Ectodermal cell (in vitro differentiated cells): ENCODE results near the gene SH3PXD2A.

Source experiments
- H3K27ac ChIP-seq: 2 replicates; pipeline ENCODE4 v1.7.0; 2013; ENCODE audit warnings: mild to moderate bottlenecking, low read depth, low read length; ENCODE audit not compliant: insufficient read depth, poor library complexity, severe bottlenecking
- H3K27me3 ChIP-seq: 2 replicates; pipeline ENCODE4 v1.7.0; 2013; ENCODE audit warnings: mild to moderate bottlenecking, low read length; ENCODE audit not compliant: insufficient read depth, control insufficient read depth, poor library complexity, severe bottlenecking
- H3K36me3 ChIP-seq: one replicate; pipeline ENCODE4 v1.7.0; 2013; ENCODE audit warnings: low read length; ENCODE audit not compliant: control insufficient read depth, insufficient read depth
- H3K4me1 ChIP-seq: one replicate; pipeline ENCODE4 v1.7.0; 2013; ENCODE audit warnings: low read length; ENCODE audit not compliant: control insufficient read depth, insufficient read depth
- H3K4me3 ChIP-seq: 2 replicates; pipeline ENCODE4 v1.7.0; 2013; ENCODE audit warnings: low read depth, low read length, control low read depth; ENCODE audit not compliant: insufficient read depth
- H3K9me3 ChIP-seq: 2 replicates; pipeline ENCODE4 v1.7.0; 2013; ENCODE audit warnings: mild to moderate bottlenecking, low read length, moderate library complexity; ENCODE audit not compliant: control insufficient read depth
- WGBS, 2 experiments: methylation state at CpG; one replicate each; pipeline ENCODE4 v1.1.7; 2013; ENCODE audit warnings: missing lambda C conversion rate in 2 of 2; 5-methylcytosine and 5-hydroxymethylcytosine counted together

Gene SH3PXD2A

DNA sequence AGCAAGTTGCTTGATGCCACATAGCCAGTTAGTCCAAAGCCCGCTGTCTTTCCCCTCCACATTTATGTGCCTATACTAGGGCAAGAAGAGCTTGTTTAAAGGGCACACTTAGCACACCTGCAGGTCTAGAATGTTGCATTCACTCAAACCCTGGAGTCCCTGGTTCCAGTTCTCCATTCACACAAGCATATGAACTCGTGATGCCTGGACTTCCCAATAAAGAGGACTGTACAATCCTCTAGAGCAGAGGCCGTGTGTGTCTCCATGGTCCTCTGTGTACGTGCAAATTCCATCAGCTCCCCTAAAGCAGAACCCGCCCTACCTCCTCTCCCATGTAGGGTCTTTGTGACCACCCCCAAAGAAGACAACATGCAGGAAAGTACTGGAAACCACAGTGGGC, 3.0 kb upstream of the SH3PXD2A start:
- no peak overlapping the region for H3K27ac ChIP-seq
- H3K36me3 ChIP-seq = no peaks in the 10 kb centered on the region
- H3K27me3 ChIP-seq = peaks cover 38% of the 10 kb centered on the region
- 91 to 95% methylated on average over 5 of the region's 5 CpGs for WGBS, 2 experiments
- H3K4me1 ChIP-seq = peaks cover 5% of the 10 kb centered on the region
- no peaks in the 10 kb centered on the region for H3K9me3 ChIP-seq
- no peak overlapping the region for H3K4me3 ChIP-seq

DNA sequence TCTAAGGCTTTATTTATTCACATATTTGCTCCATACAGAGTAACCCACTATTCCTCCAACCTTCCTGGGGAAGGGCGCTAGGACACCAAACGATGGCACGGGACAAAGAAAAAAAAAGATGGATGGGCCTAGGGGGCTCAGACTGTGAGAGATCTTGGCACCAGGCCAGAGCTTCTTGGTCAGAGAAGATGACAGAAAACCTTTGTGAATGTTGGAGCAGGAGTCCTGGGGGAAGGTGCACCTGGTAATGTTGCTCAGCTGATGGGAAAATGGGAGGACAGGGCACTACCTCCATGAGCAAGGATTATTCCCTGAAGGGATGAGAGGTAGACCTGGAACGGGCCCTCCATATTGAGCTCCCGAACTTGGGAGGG, 1.4 kb upstream of the SH3PXD2A start:
- H3K36me3 ChIP-seq = no peaks in the 10 kb centered on the region
- no peak overlapping the region for H3K27ac ChIP-seq
- peaks cover 5% of the 10 kb centered on the region for H3K4me1 ChIP-seq
- H3K27me3 ChIP-seq = peaks cover 54% of the 10 kb centered on the region
- H3K9me3 ChIP-seq = no peaks in the 10 kb centered on the region
- WGBS, 2 experiments = 85 to 86% methylated on average over 5 of the region's 5 CpGs
- H3K4me3 ChIP-seq = no peak overlapping the region

DNA sequence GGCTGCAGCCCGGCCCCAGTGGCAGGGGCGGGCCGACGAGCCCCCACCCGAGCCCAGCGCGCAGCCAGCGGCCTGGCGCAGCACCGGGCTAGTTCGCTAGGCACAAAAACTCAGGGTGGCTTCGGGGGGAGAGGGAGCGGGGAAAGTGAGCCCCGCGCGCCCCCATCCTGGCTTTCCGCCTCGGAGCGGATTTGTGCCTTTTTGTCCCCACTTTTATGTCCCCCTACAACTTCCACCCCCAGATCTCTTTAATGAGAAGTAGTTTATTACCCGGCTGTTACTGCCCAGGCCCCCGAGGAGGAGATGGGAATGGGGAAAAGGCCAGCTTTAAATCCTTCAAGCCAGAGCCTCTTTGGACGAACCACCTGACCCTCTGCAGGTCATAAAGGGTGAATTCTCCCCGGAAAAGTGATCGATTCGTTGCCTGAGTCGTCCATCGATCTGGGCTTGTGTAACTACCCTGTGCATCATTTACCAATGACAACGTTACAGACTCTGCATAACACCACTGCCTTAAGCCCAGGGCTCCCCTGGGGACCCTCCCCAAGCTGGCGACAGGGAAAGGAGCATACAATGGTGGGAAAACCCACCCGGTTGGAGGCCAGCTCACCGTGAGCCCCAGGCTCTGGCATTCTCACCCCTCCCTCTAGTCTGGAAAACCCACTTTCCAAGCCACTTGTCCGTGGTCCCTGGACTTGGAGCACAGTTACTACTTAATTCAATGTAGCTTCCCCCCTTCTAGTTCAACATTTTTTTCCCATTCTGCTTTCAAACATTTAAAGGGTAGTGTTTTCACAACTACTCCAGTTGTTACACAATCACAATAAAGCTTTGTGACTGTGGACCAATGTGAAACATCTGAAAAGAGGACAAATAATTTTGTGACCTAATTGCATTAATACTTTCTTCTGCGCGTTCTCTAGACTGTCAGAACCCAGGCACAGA, 748 bp upstream of the SH3PXD2A start:
- H3K9me3 ChIP-seq = no peaks in the 10 kb centered on the region
- no peaks in the 10 kb centered on the region for H3K36me3 ChIP-seq
- H3K27me3 ChIP-seq = peaks cover 60% of the 10 kb centered on the region
- peaks cover 5% of the 10 kb centered on the region for H3K4me1 ChIP-seq
- H3K4me3 ChIP-seq = peak overlapping the region; percentile 46
- no peak overlapping the region for H3K27ac ChIP-seq
- WGBS, 2 experiments = 7 to 8% methylated on average over 32 to 34 of the region's 34 CpGs

DNA sequence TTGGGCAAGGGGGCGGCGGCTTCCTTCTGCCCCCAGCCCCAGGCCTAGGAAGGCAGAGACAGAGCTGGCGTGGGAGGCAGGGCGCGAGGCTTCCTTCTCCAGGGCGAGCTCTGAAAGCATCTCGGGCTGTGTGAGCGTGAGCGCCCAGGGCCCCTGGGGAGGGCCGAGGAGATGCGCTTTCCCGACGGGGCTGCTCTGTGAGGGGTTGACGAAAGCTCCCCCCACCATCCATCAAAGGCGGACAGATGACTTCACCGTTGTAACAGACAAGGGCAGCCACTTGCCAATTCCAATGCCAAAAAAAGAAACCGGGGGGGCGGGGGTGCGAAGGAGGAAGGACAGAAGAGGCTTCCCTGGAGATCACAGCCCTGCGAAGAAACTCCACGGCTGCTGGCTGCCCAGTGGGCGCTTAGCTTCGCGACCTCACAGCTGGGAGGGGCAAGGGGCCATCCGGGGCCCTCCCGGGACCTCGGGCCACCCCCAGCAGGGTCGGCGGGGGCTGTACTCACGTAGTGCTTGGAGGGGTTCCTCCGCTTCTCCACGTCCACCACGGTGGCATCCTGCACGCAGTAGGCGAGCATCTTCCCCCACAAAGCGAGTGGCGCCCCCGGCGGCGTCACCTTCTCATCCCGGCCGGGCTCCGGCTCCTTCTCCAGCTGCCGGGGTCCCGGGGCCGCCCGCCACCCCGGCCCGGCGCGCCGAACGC, 537 bp downstream of the SH3PXD2A start:
- Histone ChIP-seq H3K36me3 (no peaks in the 10 kb centered on the region), H3K4me3 (peak overlapping the region; percentile 46), H3K4me1 (peaks cover 5% of the 10 kb centered on the region), H3K27me3 (peaks cover 60% of the 10 kb centered on the region), H3K27ac (no peak overlapping the region), H3K9me3 (no peaks in the 10 kb centered on the region)
- WGBS, 2 experiments = 0 to 1% methylated on average over 53 of the region's 53 CpGs

DNA sequence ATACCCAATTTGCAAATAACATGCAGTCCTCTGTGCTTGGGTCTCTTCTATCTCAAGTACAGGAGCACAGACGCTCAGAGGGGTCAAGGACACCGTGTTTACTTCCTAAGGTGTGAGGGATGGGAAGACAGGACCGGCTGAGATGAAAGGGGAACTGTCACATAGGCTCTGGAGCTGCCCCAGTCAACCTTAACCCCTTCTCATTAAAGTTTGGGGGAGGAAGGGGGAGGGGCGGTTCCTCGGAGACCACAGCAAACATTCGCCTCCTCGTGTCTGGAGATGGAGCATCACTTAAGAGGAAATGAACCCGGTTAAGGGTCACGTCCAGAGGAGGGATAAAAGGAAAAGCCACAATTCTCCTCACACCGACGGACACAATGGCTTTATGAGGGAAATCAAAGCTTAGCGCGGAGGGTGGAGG, 1.1 kb downstream of the SH3PXD2A start:
- no peak overlapping the region for H3K27ac ChIP-seq
- H3K4me3 ChIP-seq = peak overlapping the region; percentile 46
- WGBS, 2 experiments = 2% methylated on average over 13 of the region's 13 CpGs
- H3K27me3 ChIP-seq = peaks cover 60% of the 10 kb centered on the region
- H3K4me1 ChIP-seq = peaks cover 5% of the 10 kb centered on the region
- no peaks in the 10 kb centered on the region for H3K36me3 ChIP-seq
- no peaks in the 10 kb centered on the region for H3K9me3 ChIP-seq

DNA sequence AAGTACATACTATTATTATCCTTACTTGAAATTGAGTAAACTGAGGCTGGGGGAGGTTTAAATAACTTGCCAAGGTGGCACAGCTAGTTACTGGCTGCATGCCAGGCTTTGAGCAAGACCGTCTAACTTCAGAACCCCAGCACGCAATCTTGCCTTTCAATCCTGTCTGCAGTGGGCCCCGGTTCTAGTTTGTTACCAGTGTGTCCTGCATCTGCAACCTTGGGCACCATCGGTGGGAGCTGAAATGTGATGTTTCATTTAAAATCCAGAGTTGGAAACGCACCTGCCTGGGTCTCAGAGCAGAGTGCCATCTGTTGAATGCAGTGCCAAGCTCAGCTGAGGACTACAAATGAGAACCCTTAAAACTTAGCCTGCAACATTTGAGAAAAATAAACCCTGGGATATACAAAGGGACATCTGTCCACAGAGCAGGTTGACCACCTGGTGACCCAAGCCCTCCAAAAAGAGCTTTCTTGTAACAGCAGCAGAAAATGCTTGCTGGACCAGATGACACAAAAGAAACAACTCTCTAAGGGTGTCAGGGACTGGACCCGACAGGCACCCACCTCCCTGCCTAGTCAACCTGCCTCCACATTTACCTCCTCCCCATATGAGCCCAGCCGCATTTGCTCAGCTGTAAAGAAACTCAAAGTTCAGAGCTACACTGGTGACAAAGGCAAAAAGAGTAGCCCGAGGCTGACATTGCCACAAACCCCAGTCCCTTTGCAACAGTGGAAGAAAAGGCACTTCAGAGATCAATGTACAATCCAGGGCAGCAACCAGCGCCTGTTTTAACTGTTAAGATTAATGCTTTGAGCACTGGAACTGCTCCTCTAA, 1.7 kb downstream of the SH3PXD2A start:
- H3K36me3 ChIP-seq = no peaks in the 10 kb centered on the region
- H3K4me3 ChIP-seq = no peak overlapping the region
- peaks cover 5% of the 10 kb centered on the region for H3K4me1 ChIP-seq
- peaks cover 60% of the 10 kb centered on the region for H3K27me3 ChIP-seq
- H3K27ac ChIP-seq = no peak overlapping the region
- H3K9me3 ChIP-seq = no peaks in the 10 kb centered on the region
- WGBS, 2 experiments = 73 to 75% methylated on average over 9 of the region's 9 CpGs

DNA sequence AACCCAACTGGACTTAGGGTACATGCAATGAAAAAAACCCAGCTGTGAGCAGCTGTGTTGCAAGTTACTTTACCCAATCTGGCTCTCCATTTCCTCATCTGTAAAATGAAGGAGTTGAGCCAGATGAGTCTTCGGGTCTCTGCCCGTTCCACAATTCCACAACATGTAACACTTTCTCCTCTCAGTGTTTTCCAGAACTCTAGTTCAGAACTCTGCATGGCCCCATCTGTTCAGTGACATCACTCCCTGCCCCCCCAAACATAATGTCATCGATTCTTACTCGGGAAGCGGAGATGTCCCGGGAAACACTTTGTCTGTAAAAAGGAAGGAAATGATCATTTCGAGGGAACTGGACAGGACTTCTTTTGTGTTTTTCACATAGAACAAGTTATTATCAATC, 2.5 kb downstream of the SH3PXD2A start:
- 97 to 98% methylated on average over 7 of the region's 7 CpGs for WGBS, 2 experiments
- peaks cover 5% of the 10 kb centered on the region for H3K4me1 ChIP-seq
- H3K9me3 ChIP-seq = no peaks in the 10 kb centered on the region
- peaks cover 56% of the 10 kb centered on the region for H3K27me3 ChIP-seq
- no peaks in the 10 kb centered on the region for H3K36me3 ChIP-seq
- no peak overlapping the region for H3K27ac ChIP-seq
- H3K4me3 ChIP-seq = no peak overlapping the region

DNA sequence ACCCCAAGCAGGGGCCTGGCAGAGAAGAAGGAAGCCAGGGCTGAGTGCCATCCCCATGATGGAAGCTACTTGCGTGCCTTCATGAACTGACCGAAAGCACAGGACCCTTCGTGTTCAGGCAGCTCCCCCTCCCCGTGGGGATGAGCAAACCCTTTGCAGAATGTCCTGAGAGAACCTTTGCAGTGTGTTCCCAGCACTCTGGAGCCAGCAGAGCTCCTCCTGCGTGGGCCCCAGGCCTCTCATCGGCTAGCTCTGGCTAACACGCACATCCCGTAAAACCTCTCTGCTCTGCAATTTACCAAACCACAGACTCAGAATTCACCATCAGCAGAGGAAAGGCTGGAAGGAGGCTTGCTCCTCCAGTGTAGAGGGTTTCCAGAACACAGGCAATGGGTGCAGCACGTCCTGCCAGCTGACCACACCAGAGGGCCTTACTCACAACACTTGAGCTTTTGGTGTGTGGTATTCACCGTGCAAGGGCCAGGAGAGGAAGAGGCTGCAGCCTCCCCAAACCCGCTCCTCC, 3.1 kb downstream of the SH3PXD2A start:
- 83 to 85% methylated on average over 10 of the region's 11 CpGs for WGBS, 2 experiments
- no peaks in the 10 kb centered on the region for H3K9me3 ChIP-seq
- H3K36me3 ChIP-seq = no peaks in the 10 kb centered on the region
- H3K27ac ChIP-seq = no peak overlapping the region
- H3K27me3 ChIP-seq = peaks cover 56% of the 10 kb centered on the region
- no peak overlapping the region for H3K4me3 ChIP-seq
- peaks cover 5% of the 10 kb centered on the region for H3K4me1 ChIP-seq

DNA sequence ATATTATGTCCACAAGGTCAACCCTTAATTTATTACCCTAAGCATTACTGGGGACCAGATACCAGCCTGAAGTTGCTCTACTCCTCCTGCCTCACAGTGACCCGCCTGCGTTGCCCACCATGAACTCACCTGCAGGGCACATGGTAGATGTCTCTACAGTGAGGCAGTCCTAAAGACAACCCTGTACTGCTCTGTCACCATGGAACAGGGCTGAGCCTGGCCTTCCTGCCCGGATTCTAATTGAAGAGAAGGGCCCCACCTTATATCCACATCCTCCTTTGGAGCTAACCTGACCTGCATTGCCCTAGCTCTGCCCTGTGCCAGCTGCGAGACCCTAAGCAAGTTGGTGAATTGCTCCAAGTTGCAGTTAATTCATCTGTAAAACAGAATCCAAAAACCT, 4.1 kb downstream of the SH3PXD2A start:
- WGBS, 2 experiments = 88 to 91% methylated on average over 4 of the region's 4 CpGs
- Histone ChIP-seq H3K4me1 (peaks cover 5% of the 10 kb centered on the region), H3K36me3 (no peaks in the 10 kb centered on the region), H3K9me3 (no peaks in the 10 kb centered on the region), H3K27me3 (peaks cover 47% of the 10 kb centered on the region), H3K27ac (no peak overlapping the region), H3K4me3 (no peak overlapping the region)
